ENCODE measurements around the gene NTM.

Gene NTM

GRCh38 chr11:131975619-131976018, 605.2 kb downstream of the NTM start:
- H2AFZ ChIP-seq = no peak overlapping the region
- H3K4me2 ChIP-seq (ENCODE audit: low read length) = no peak overlapping the region
- no peak for TF ChIP-seq CTCF (IDR thresholded peaks at IDR 0.05)
- H3K27me3 ChIP-seq (ENCODE audit: control insufficient read depth, insufficient read depth, low read length) = no peaks in the 10 kb centered on the region
- peaks cover 5% of the 10 kb centered on the region for H3K79me2 ChIP-seq
- H3K9ac ChIP-seq = no peak overlapping the region
- H3K27ac ChIP-seq = no peak overlapping the region
- no peaks in the 10 kb centered on the region for H3K36me3 ChIP-seq (ENCODE audit: control insufficient read depth, insufficient read depth, low read length)
- no peaks in the 10 kb centered on the region for H3K4me1 ChIP-seq
- no peak overlapping the region for H3K4me3 ChIP-seq (ENCODE audit: low read depth, low read length)
- H3K9me3 ChIP-seq (ENCODE audit: control insufficient read depth, low read length) = no peaks in the 10 kb centered on the region

- no peaks in the 10 kb centered on the region for H3K36me3 ChIP-seq (ENCODE audit: control insufficient read depth, insufficient read depth, low read length)
- H3K4me1 ChIP-seq = no peaks in the 10 kb centered on the region
- H3K9me3 ChIP-seq (ENCODE audit: control insufficient read depth, low read length) = no peaks in the 10 kb centered on the region
- H3K27ac ChIP-seq = no peak overlapping the region
- H3K27me3 ChIP-seq (ENCODE audit: control insufficient read depth, insufficient read depth, low read length) = no peaks in the 10 kb centered on the region
- H3K9ac ChIP-seq = no peak overlapping the region
- no peak overlapping the region for H3K4me3 ChIP-seq (ENCODE audit: low read depth, low read length)
- H3K4me2 ChIP-seq (ENCODE audit: low read length) = no peak overlapping the region
- TF ChIP-seq CTCF (IDR thresholded peaks at IDR 0.05) = no peak
- H2AFZ ChIP-seq = no peak overlapping the region
- peaks cover 5% of the 10 kb centered on the region for H3K79me2 ChIP-seq
Measured at GRCh38 chr11:131976021-131976420, 605.6 kb downstream of the NTM start.

GRCh38 chr11:131977231-131977630, 606.8 kb downstream of the NTM start:
- Histone ChIP-seq H2AFZ (no peak overlapping the region), H3K27ac (no peak overlapping the region), H3K79me2 (peaks cover 5% of the 10 kb centered on the region), H3K9me3 (ENCODE audit: control insufficient read depth, low read length) (no peaks in the 10 kb centered on the region), H3K9ac (no peak overlapping the region), H3K4me1 (no peaks in the 10 kb centered on the region), H3K36me3 (ENCODE audit: control insufficient read depth, insufficient read depth, low read length) (no peaks in the 10 kb centered on the region), H3K4me2 (ENCODE audit: low read length) (no peak overlapping the region), H3K4me3 (ENCODE audit: low read depth, low read length) (no peak overlapping the region), H3K27me3 (ENCODE audit: control insufficient read depth, insufficient read depth, low read length) (no peaks in the 10 kb centered on the region)
- TF ChIP-seq CTCF (IDR thresholded peaks at IDR 0.05) = no peak

- Histone ChIP-seq H3K27ac (no peak overlapping the region), H3K4me3 (ENCODE audit: low read depth, low read length) (no peak overlapping the region), H3K4me2 (ENCODE audit: low read length) (no peak overlapping the region), H3K9ac (no peak overlapping the region), H3K36me3 (ENCODE audit: control insufficient read depth, insufficient read depth, low read length) (no peaks in the 10 kb centered on the region), H2AFZ (no peak overlapping the region), H3K4me1 (no peaks in the 10 kb centered on the region), H3K27me3 (ENCODE audit: control insufficient read depth, insufficient read depth, low read length) (no peaks in the 10 kb centered on the region), H3K79me2 (peaks cover 5% of the 10 kb centered on the region), H3K9me3 (ENCODE audit: control insufficient read depth, low read length) (no peaks in the 10 kb centered on the region)
- no peak for TF ChIP-seq CTCF (IDR thresholded peaks at IDR 0.05)
Measured at GRCh38 chr11:131977854-131978253, 607.4 kb downstream of the NTM start.

GRCh38 chr11:131978351-131978750, 607.9 kb downstream of the NTM start:
- H3K4me3 ChIP-seq (ENCODE audit: low read depth, low read length) = no peak overlapping the region
- no peak overlapping the region for H3K4me2 ChIP-seq (ENCODE audit: low read length)
- TF ChIP-seq CTCF (IDR thresholded peaks at IDR 0.05) = no peak
- no peaks in the 10 kb centered on the region for H3K9me3 ChIP-seq (ENCODE audit: control insufficient read depth, low read length)
- no peak overlapping the region for H3K9ac ChIP-seq
- no peak overlapping the region for H3K27ac ChIP-seq
- no peak overlapping the region for H2AFZ ChIP-seq
- peaks cover 5% of the 10 kb centered on the region for H3K79me2 ChIP-seq
- no peaks in the 10 kb centered on the region for H3K27me3 ChIP-seq (ENCODE audit: control insufficient read depth, insufficient read depth, low read length)
- no peaks in the 10 kb centered on the region for H3K4me1 ChIP-seq
- no peaks in the 10 kb centered on the region for H3K36me3 ChIP-seq (ENCODE audit: control insufficient read depth, insufficient read depth, low read length)

All from parathyroid adenoma (tissue), 2 donors.